ENCODE measurements around the gene PRELID1.
A peak's percentile ranks its signal among the peaks of the same experiment; 100 is the strongest.

PRELID1 gene

DNA sequence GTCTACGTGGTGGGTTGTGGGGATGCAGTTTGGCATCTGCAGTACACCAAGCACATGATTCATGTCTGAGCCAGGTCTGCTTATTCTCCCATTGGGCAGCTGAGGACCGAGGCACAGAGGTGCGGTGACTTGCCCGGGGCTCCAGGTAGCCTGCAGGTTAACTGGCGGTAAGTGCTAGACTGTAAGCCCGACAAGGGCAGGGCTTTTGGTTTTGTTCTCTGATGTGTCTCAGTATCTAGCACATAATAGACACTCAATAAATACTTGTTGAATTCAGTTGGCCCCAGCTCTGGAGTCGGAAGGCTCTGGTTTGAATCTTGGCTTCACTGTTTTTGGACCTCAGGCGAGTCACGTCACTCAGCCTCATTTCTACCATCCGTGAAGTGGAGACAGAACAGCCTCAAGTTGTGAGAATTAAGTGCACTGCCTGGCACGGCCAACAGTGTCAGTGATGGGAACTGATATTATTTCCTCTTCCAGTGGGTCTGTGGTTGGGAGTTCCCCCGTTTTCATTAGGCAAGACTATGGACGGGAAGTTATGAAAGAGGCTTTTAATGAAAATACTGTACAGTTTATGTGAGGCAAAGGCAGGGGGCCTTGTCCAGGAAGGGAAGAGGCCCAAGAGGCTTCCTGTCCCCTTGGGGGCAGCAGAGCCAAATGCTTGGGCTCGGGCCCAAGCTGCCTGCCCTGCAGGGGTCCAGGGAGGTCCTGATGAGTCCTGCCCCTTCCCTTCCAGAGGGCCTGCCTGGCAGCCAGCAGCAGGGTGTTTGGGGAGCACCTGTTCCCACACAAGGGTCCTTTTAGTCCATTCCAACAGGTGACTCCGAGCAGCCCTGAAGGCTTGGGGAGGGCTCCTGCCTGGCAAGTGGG is 3.3 kb downstream of the PRELID1 start:
- DNase-seq (ENCODE audit: low read depth), result peak; percentile 97
- TF ChIP-seq, protein P1, sequence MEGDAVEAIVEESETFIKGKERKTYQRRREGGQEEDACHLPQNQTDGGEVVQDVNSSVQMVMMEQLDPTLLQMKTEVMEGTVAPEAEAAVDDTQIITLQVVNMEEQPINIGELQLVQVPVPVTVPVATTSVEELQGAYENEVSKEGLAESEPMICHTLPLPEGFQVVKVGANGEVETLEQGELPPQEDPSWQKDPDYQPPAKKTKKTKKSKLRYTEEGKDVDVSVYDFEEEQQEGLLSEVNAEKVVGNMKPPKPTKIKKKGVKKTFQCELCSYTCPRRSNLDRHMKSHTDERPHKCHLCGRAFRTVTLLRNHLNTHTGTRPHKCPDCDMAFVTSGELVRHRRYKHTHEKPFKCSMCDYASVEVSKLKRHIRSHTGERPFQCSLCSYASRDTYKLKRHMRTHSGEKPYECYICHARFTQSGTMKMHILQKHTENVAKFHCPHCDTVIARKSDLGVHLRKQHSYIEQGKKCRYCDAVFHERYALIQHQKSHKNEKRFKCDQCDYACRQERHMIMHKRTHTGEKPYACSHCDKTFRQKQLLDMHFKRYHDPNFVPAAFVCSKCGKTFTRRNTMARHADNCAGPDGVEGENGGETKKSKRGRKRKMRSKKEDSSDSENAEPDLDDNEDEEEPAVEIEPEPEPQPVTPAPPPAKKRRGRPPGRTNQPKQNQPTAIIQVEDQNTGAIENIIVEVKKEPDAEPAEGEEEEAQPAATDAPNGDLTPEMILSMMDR (IDR thresholded peaks at IDR 0.05; ENCODE audit: low read depth, low read length), result peak; percentile 41
- peak; percentile 59 for TF ChIP-seq MYC (IDR thresholded peaks at IDR 0.05; ENCODE audit: low read depth, low read length)
- peak; percentile 46 for TF ChIP-seq POLR2A (IDR thresholded peaks at IDR 0.05; ENCODE audit: extremely low read depth, insufficient read length)
- TF ChIP-seq MAX (IDR thresholded peaks at IDR 0.05; ENCODE audit: low read depth, low read length), result peak; percentile 61
- H3K4me3 ChIP-seq (ENCODE audit: low read depth, low read length), result peak overlapping the region; percentile 94

DNA sequence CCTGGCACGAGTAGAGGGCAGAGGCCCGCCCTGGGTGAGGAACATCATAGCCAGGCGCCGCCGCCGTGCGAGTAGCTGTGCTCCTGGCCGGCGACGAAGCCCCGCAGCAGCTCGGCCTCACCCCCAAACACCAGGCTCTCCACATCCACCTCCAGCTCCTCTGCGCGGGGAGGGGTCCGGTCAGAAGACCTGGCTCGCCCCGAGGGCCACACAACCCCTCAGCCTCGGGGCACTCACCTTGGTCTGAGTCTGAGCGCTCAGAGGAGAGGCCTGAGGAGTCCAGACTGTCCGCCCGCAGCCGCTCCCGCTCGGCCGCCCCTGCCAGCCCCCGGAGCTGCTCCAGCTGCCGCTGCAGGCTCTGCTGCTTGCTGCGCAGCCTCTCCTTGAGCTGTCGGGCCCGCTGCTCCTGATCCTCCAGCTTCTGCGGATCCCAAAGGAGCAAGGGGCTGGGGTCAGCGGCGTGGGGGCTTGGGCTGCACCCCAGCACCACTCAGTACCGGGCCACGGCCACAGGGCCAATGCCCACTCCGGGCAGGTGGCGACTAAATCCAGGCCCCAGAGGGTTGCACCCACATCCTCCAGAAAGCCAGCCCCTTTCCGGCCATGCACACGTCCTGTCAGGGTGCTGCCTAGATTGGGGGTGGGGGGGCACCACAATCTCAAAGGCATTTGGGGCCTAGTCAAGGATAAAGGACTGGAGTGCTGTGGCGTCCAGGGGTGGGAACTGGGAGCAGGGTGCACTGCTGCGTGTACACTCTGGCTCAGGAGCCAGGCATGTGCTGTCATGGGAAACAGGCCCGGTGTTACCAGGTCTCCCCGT is 4.2 kb downstream of the PRELID1 start:
- DNase-seq (ENCODE audit: low read depth), result peak; percentile 87

DNA sequence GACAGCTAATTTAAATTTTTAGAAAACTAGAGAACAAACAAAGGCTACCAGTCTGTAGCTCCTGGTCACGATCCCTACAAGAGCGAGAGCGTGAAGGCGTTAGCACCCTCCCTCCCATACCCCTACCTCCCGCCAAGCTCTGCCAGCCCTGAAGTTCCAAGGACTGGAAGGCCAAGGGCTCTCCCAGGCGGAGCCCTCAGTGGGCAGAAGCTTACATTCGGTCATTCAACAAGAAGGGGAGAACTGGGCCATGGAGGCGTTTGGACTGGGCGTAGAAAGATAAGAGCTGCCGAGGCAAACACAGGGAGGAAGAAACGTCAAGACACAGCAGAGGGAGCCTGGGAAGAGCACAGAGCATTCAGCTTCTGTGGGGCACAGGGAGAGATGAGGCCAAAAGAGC is 5.1 kb downstream of the PRELID1 start:
- no peak overlapping the region for H3K4me3 ChIP-seq (ENCODE audit: low read depth, low read length)
- no peak for DNase-seq (ENCODE audit: low read depth)
- no peak for TF ChIP-seq MAX (IDR thresholded peaks at IDR 0.05; ENCODE audit: low read depth, low read length)
- TF ChIP-seq, protein P1 (IDR thresholded peaks at IDR 0.05; ENCODE audit: low read depth, low read length), result no peak
- no peak for TF ChIP-seq POLR2A (IDR thresholded peaks at IDR 0.05; ENCODE audit: extremely low read depth, insufficient read length)
- TF ChIP-seq MYC (IDR thresholded peaks at IDR 0.05; ENCODE audit: low read depth, low read length), result no peak

More for the DNA sequence above, 4.2 kb downstream of the PRELID1 start:
- TF ChIP-seq, protein P1 (IDR thresholded peaks at IDR 0.05; ENCODE audit: low read depth, low read length), result no peak
- TF ChIP-seq POLR2A (IDR thresholded peaks at IDR 0.05; ENCODE audit: extremely low read depth, insufficient read length) (peak; percentile 52), MAX (IDR thresholded peaks at IDR 0.05; ENCODE audit: low read depth, low read length) (peak; percentile 65), MYC (IDR thresholded peaks at IDR 0.05; ENCODE audit: low read depth, low read length) (peak; percentile 66; the same call in 1 of the 2 replicates)
- H3K4me3 ChIP-seq (ENCODE audit: low read depth, low read length), result peak overlapping the region; percentile 94

- no peak for TF ChIP-seq MAX (IDR thresholded peaks at IDR 0.05; ENCODE audit: low read depth, low read length)
- TF ChIP-seq, protein P1 (IDR thresholded peaks at IDR 0.05; ENCODE audit: low read depth, low read length), result peak; percentile 84
- H3K4me3 ChIP-seq (ENCODE audit: low read depth, low read length), result no peak overlapping the region
- peak; percentile 81 for DNase-seq (ENCODE audit: low read depth)
Measured at GRCh38 chr5:177309351-177310191, 6.0 kb downstream of the PRELID1 start.

DNA sequence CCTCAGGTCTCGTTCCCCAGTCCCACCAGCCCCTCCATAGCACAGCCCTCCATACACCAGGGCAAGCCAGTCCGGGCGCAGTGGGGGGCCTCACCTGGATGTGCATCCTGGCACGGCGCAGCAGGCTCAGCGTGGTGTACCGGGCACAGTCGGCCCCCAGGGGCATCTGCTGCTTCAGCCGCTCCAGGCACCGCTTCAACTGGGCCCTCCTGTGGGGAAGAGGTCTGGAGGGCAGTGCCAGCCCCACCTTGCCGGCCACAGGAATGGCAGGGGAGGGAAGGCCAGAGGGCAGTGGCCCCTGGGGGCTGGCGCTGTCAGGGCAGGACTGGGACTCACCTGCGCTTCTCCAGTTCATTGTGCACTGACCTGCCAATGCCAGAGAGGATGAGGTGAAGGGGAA is 6.7 kb downstream of the PRELID1 start:
- no peak for TF ChIP-seq MAX (IDR thresholded peaks at IDR 0.05; ENCODE audit: low read depth, low read length)
- no peak for TF ChIP-seq MYC (IDR thresholded peaks at IDR 0.05; ENCODE audit: low read depth, low read length)
- TF ChIP-seq POLR2A (IDR thresholded peaks at IDR 0.05; ENCODE audit: extremely low read depth, insufficient read length), result no peak
- TF ChIP-seq, protein P1 (IDR thresholded peaks at IDR 0.05; ENCODE audit: low read depth, low read length), result no peak
- DNase-seq (ENCODE audit: low read depth), result no peak

More for the DNA sequence above, 6.7 kb downstream of the PRELID1 start:
- H3K4me3 ChIP-seq (ENCODE audit: low read depth, low read length), result peak overlapping the region; percentile 74
